Thyroid gland (tissue), 4 donors: ENCODE results near the gene LCN15.

ENCODE experiments used
- POLR2A ChIP-seq, 2 donors: fragments of 450-650 bp; IDR thresholded peaks; one replicate each; pipeline ENCODE4 v1.6.1; 2017; ENCODE audit warnings: antibody characterized with exemption in 2 of 2, mild to moderate bottlenecking in 2 of 2, moderate library complexity in 1 of 2
- TF ChIP-seq, protein P1 (sequence below), 6 experiments: fragments of 200-600 bp in 3 of 6; fragments of 450-650 bp in 3 of 6; sonication (generic) in 3 of 6; IDR thresholded peaks; one replicate each; pipeline ENCODE4 v1.5.1; 2016 to 2019; ENCODE audit warnings: antibody characterized with exemption in 6 of 6, mild to moderate bottlenecking in 2 of 6, inconsistent platforms in 1 of 6, moderate library complexity in 1 of 6

- TF ChIP-seq, protein P1, sequence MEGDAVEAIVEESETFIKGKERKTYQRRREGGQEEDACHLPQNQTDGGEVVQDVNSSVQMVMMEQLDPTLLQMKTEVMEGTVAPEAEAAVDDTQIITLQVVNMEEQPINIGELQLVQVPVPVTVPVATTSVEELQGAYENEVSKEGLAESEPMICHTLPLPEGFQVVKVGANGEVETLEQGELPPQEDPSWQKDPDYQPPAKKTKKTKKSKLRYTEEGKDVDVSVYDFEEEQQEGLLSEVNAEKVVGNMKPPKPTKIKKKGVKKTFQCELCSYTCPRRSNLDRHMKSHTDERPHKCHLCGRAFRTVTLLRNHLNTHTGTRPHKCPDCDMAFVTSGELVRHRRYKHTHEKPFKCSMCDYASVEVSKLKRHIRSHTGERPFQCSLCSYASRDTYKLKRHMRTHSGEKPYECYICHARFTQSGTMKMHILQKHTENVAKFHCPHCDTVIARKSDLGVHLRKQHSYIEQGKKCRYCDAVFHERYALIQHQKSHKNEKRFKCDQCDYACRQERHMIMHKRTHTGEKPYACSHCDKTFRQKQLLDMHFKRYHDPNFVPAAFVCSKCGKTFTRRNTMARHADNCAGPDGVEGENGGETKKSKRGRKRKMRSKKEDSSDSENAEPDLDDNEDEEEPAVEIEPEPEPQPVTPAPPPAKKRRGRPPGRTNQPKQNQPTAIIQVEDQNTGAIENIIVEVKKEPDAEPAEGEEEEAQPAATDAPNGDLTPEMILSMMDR (IDR thresholded peaks at IDR 0.05): no peak
- no peak for TF ChIP-seq POLR2A (IDR thresholded peaks at IDR 0.05)
Observed at GRCh38 chr9:136714096-136714892, 50.0 kb downstream of the LCN15 start.
